GM19023 (cell line): Measurements from ENCODE around the gene ELAC2.

Source experiments
- ATAC-seq: cut with Tn5 transposase; IDR thresholded peaks from one replicate; pipeline ENCODE4 v1.9.1; 2021; ENCODE audit warnings: mild to moderate bottlenecking, moderate library complexity; ENCODE audit not compliant: unreplicated experiment

ELAC2 gene

DNA sequence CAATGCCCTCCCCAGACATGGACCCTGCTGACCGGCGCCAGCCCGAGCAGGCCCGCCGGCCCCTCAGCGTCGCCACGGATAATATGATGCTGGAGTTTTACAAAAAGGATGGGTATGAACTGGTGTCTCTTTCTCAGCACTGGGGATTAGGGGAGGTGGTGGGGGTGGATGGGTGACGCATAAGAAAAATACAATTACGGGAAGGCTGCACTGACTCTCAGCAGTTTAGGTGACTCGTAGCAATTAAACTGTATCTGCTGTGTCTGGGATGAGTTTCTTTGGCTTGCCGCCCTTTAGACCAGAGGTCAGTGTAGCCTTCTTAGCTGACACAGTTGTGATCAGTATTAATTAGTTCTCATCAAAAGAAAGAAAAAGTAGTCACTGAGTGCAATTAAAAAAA lies 59.0 kb downstream of the ELAC2 start:
- ATAC-seq, result no peak

GRCh38 chr17:12955521-12955920 lies 62.3 kb downstream of the ELAC2 start:
- ATAC-seq, result no peak

- ATAC-seq, result no peak
These were observed 64.7 kb downstream of the ELAC2 start for GRCh38 chr17:12953156-12953555.

DNA sequence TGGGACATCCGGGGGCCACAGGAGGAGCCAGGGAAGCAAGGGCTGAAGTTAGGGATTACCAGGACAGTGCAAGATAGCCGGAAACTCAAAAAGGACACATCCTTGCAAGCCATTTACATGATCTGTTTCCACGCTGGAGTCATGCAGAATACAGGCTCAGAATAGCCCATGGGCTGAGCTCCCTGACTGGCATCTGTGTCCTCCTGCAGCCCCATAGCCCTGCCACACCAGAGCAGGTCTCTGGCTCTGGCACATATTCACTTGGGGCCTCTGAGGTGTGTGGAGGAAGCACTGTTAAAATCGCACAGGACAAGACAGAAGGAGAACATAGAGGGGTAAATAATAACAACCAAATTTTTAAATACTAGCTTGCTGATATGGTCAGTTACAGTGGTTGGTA lies 65.8 kb downstream of the ELAC2 start:
- ATAC-seq, result no peak

DNA sequence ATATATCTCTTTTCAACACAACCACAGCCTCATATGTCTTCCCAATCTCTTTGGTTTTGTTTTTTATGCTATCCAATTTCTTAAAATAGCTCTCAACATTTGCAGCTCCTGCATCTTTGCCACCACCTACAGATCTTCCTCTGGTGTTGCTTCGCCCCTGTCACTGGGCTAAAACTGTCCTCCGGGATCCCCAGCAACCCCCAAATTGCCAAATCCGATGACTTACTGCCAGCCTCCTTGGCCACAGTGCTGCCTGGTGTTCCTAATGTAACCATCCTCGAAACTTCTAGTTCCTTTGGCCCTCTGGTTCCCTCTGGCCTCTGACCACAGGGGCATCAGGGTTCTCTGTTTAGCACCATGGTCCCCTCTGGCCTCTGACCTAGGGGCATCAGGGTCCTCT lies 70.8 kb downstream of the ELAC2 start:
- no peak for ATAC-seq
